Tibial nerve (tissue), 4 donors: ENCODE results near the gene SAA1. TPM values are rescaled to one million over a fixed set of nuclear protein-coding genes. Genes with fewer than 3 reads are reported as not detected.

ENCODE experiments used
- DNase-seq, 2 donors: peaks; one replicate each; pipeline ENCODE4 v3.0.0-alpha.2; 2019; ENCODE audit warnings: low spot score in 2 of 2
- H3K27ac ChIP-seq, 4 donors: fragments of 200-600 bp; sonication (generic) in 3 of 4; one replicate each; pipeline ENCODE4 v1.5.1; 2017 to 2019; ENCODE audit warnings: mild to moderate bottlenecking in 1 of 4
- H3K27me3 ChIP-seq, 2 donors: fragments of 200-600 bp; sonication (generic) in 1 of 2; one replicate each; pipeline versions ENCODE4 v1.5.1 to v1.6.0; 2017 to 2019
- H3K36me3 ChIP-seq, 3 donors: fragments of 200-600 bp; sonication (generic); one replicate each; pipeline ENCODE4 v1.5.1; 2018 to 2019
- H3K4me1 ChIP-seq, 4 donors: fragments of 200-600 bp; sonication (generic) in 3 of 4; one replicate each; pipeline ENCODE4 v1.5.1; 2017 to 2019
- H3K4me3 ChIP-seq, 4 donors: fragments of 200-600 bp; sonication (generic) in 3 of 4; one replicate each; pipeline ENCODE4 v1.5.1; 2017 to 2019; ENCODE audit warnings: mild to moderate bottlenecking in 1 of 4, moderate library complexity in 1 of 4
- H3K9me3 ChIP-seq, 4 donors: fragments of 200-600 bp; sonication (generic) in 3 of 4; one replicate each; pipeline ENCODE4 v1.5.1; 2017 to 2019
- EP300 ChIP-seq, 2 donors: sonication (generic); formaldehyde crosslinking; IDR thresholded peaks; one replicate each; pipeline ENCODE4 v1.6.1; 2017; ENCODE audit warnings: antibody characterized with exemption in 2 of 2, mild to moderate bottlenecking in 1 of 2
- POLR2A ChIP-seq, 2 donors: fragments of 450-650 bp; IDR thresholded peaks; one replicate each; pipeline ENCODE4 v1.6.1; 2017; ENCODE audit warnings: antibody characterized with exemption in 2 of 2, mild to moderate bottlenecking in 2 of 2, moderate library complexity in 2 of 2
- WGBS, 2 donors: methylation state at CpG; one replicate each; pipeline ENCODE4 v1.1.5; 2018; 5-methylcytosine and 5-hydroxymethylcytosine counted together
- total RNA-seq, 4 donors: library from RNA; depleted of rRNA; stranded (reverse); fragments of >200 nt; gene quantifications; one replicate each; pipeline ENCODE4 v1.1.0, GENCODE V29; 2016
- TF ChIP-seq, protein P1 (sequence below), 5 experiments: fragments of 200-600 bp in 3 of 5; fragments of 450-650 bp in 2 of 5; sonication (generic) in 3 of 5; IDR thresholded peaks; one replicate each; pipeline ENCODE4 v1.5.1; 2016 to 2019; ENCODE audit warnings: antibody characterized with exemption in 5 of 5, mild to moderate bottlenecking in 3 of 5, moderate library complexity in 2 of 5

The SAA1 gene
- total RNA-seq, 4 donors from 2014 or later, result 7.8 to 58.8 (median 16.6) TPM

DNA sequence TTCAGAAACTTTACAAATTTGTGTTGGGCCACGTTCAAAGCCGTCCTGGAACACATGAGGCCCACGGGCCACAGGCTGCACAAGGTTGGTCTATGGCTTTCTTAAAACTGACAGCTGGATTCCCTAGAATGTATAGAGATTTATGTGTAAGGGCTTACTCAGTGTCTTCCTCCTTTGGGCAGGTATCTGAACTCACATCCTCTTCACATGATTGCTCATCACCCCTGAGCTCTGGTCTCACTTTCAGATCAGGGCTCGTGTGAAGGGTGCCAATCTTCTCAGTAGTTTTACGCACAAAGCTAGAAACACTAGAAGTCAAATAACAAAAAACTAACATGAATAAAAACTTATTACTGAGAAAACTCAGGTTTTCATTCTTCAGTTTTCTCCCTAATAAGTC, 28.8 kb downstream of the SAA1 start:
- Histone ChIP-seq H3K27ac (peak overlapping the region in 2 of 4 donors; percentile 57), H3K27me3 (no peaks in the 10 kb centered on the region), H3K9me3 (no peaks in the 10 kb centered on the region), H3K4me3 (no peak overlapping the region), H3K4me1 (peaks cover 0 to 7% (median 2%) of the 10 kb centered on the region in 4 donors), H3K36me3 (peaks cover 3 to 99% (median 10%) of the 10 kb centered on the region in 3 donors)
- 79 to 86% methylated on average over 5 of the region's 5 CpGs for WGBS, 2 donors
- TF ChIP-seq, protein P1, sequence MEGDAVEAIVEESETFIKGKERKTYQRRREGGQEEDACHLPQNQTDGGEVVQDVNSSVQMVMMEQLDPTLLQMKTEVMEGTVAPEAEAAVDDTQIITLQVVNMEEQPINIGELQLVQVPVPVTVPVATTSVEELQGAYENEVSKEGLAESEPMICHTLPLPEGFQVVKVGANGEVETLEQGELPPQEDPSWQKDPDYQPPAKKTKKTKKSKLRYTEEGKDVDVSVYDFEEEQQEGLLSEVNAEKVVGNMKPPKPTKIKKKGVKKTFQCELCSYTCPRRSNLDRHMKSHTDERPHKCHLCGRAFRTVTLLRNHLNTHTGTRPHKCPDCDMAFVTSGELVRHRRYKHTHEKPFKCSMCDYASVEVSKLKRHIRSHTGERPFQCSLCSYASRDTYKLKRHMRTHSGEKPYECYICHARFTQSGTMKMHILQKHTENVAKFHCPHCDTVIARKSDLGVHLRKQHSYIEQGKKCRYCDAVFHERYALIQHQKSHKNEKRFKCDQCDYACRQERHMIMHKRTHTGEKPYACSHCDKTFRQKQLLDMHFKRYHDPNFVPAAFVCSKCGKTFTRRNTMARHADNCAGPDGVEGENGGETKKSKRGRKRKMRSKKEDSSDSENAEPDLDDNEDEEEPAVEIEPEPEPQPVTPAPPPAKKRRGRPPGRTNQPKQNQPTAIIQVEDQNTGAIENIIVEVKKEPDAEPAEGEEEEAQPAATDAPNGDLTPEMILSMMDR (IDR thresholded peaks at IDR 0.05), result no peak
- no peak for TF ChIP-seq POLR2A (IDR thresholded peaks at IDR 0.05)
- TF ChIP-seq EP300 (IDR thresholded peaks at IDR 0.05), result no peak
- no peak for DNase-seq

DNA sequence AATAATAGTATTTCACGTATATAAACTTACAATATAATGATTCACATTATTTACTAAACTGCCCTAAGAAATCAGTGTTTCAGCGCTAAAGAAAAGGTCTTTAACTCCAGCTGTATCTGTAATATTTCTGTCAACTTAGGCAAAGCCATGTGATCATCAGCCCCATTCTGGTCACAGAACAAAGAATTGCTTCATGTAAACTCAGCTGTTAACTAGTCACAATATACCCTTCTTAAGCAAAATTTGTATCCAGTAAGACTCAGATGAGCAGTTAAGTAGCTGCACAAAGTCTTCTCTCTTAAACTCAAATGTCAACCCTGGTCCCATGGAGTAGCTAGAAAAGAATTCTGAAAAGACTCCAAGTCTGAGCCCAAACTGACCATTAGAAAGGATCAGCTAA, 29.3 kb downstream of the SAA1 start:
- Histone ChIP-seq H3K27me3 (no peaks in the 10 kb centered on the region), H3K36me3 (peaks cover 3 to 99% (median 10%) of the 10 kb centered on the region in 3 donors), H3K27ac (peak overlapping the region in 2 of 4 donors; percentile 57), H3K4me1 (peaks cover 0 to 7% (median 2%) of the 10 kb centered on the region in 4 donors), H3K4me3 (no peak overlapping the region), H3K9me3 (no peaks in the 10 kb centered on the region)
- 57% methylated on average over 2 of the region's 2 CpGs for WGBS, 2 donors
- no peak for DNase-seq
- TF ChIP-seq, protein P1 (IDR thresholded peaks at IDR 0.05), result no peak
- no peak for TF ChIP-seq POLR2A (IDR thresholded peaks at IDR 0.05)
- no peak for TF ChIP-seq EP300 (IDR thresholded peaks at IDR 0.05)

DNA sequence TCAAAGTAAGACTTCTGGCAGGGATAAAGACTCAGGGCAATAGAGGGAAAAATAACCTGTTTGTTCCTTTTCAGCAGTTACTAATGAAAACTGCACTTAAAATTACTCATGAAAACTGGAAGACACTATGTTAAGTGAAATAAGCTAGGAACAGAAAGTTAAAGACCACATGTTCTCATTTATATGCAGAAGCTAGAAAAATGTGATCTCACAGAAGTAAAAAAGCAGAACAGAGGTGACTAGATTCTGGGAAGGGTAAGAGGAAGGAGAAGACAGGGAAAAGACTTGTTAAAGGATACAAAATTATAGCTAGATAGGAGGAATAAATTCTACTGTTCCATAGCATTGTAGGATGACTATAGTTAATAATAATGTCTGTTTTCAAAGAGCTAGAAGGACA, 33.7 kb downstream of the SAA1 start:
- Histone ChIP-seq H3K9me3 (no peaks in the 10 kb centered on the region), H3K4me1 (peaks cover 0 to 18% (median 1%) of the 10 kb centered on the region in 4 donors), H3K27me3 (no peaks in the 10 kb centered on the region), H3K36me3 (peaks cover 3 to 96% (median 11%) of the 10 kb centered on the region in 3 donors), H3K27ac (no peak overlapping the region), H3K4me3 (no peak overlapping the region)
- no peak for DNase-seq
- TF ChIP-seq EP300 (IDR thresholded peaks at IDR 0.05), result no peak
- TF ChIP-seq POLR2A (IDR thresholded peaks at IDR 0.05), result no peak
- TF ChIP-seq, protein P1 (IDR thresholded peaks at IDR 0.05), result no peak

DNA sequence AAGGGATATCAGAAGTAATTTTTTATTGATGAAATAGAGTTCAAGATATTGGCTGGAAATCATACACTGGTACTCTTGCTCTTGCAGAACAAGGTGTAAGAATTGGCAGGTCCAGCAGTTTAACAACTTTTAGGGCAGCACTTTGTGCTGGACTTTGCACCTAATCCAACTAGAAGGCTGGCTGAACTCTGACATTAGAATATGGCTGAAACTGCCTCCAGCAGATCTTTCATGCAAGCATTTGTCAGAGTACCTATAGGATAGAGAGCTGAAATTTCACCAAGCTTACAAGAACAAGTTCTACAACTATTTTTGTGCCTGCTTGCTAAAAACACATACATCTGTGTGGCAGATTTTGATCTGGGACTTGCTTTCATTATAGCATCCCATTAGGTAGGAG, 38.7 kb downstream of the SAA1 start:
- Histone ChIP-seq H3K9me3 (no peaks in the 10 kb centered on the region), H3K4me1 (peaks cover 0 to 11% (median 1%) of the 10 kb centered on the region in 4 donors), H3K27me3 (no peaks in the 10 kb centered on the region), H3K36me3 (peaks cover 0 to 90% (median 7%) of the 10 kb centered on the region in 3 donors), H3K4me3 (no peak overlapping the region), H3K27ac (no peak overlapping the region)
- no peak for DNase-seq
- TF ChIP-seq EP300 (IDR thresholded peaks at IDR 0.05) (no peak), POLR2A (IDR thresholded peaks at IDR 0.05) (no peak)
- TF ChIP-seq, protein P1 (IDR thresholded peaks at IDR 0.05), result no peak

DNA sequence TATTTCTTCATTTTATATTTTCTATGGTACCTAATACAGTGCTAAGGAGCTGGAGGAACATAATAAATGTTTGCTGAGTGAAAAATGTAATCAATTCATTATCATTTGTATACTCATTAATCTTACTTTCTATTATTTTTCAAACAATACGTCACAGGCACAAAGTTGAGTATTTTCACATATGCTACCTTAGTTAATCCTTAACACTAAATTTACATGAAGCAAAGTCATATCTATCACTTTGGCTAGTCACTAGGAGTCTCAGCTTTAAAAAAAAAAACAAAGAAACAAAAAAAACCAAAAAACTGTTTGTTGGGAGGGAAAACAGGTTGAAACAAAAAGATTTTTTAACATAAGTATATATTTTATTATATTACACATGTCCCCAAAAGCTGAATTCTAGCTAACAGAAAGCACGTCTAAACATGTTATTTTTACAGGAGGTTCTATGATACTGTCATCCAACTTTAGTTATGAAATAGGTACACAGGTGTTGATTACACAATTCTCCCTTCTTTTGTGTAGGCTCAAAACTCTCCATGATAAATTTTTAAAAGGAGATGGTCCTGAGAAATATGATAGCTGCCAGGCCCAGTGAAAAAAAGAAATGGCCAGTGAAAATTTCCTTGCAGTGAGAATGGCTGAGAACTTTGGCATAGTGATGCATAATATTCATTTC, 41.5 kb downstream of the SAA1 start:
- WGBS, 2 donors, result 90 to 91% methylated on average over 2 of the region's 2 CpGs
- H3K9me3 ChIP-seq, result no peaks in the 10 kb centered on the region
- H3K36me3 ChIP-seq, result peaks cover 0 to 74% (median 7%) of the 10 kb centered on the region in 3 donors
- no peaks in the 10 kb centered on the region for H3K27me3 ChIP-seq
- H3K4me3 ChIP-seq, result no peak overlapping the region
- TF ChIP-seq POLR2A (IDR thresholded peaks at IDR 0.05) (no peak), EP300 (IDR thresholded peaks at IDR 0.05) (no peak)
- TF ChIP-seq, protein P1 (IDR thresholded peaks at IDR 0.05), result no peak
- peaks cover 0 to 36% (median 21%) of the 10 kb centered on the region in 4 donors for H3K4me1 ChIP-seq
- DNase-seq, result no peak
- H3K27ac ChIP-seq, result peak overlapping the region in 2 of 4 donors; percentile 64 to 89
